GM12865 (cell line): ENCODE data around the gene CLEC17A.
"Not testable (repeated sequence)": the region's sequence is repeated elsewhere in the genome, so short reads cannot be mapped to it uniquely, and the experiment has no call there.

Experiments
- DNase-seq: peaks from one replicate; pipeline ENCODE4 v3.0.0; 2010; ENCODE audit warnings: low read depth
- H3K4me3 ChIP-seq: 2 replicates; pipeline ENCODE4 v1.5.1; 2011; ENCODE audit warnings: mild to moderate bottlenecking, low read depth, low read length, control low read depth
- TF ChIP-seq, protein P1 (sequence below): IDR thresholded peaks from 2 replicates; pipeline ENCODE4 v1.5.1; 2011; ENCODE audit warnings: low read length, control low read depth, low read depth, inconsistent platforms; ENCODE audit not compliant: insufficient read depth; ENCODE audit errors: missing control alignments

CLEC17A gene

DNA sequence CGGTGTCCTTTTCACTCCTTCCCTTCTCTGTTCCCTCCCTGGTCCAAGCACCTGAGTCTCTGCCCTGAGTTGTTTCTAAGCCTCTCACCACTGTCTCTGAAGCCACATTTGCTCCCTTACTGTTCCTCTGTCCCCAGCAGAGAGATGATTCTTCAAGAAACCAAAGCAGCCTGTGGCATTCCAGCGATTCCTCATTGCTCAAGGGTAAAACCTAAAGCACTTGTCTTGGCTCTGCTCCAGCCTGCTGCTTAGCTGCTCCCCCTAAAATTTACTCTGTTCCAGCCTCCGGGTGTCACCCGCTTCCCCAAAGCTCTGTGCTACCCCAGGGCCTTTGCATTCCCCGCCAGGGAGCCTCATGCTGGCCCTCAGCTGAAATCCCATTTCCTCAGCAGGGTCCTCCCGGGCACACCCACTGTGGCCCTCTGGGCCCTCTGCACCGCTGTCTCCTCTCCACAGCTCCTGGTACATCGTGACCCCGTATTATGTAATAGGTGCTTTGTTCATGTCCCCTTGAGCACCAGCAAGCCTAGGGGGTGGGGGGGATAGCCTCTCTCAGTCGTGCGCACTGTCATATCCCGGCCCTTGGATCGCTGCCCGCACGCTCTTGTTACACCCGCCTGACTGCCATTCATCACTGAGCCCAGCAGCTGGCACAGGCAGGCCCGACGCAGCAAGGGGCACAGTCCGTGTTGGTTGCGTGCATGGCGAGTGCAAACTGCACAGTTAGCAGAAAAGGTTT is 37.7 kb upstream of the CLEC17A start:
- TF ChIP-seq, protein P1, sequence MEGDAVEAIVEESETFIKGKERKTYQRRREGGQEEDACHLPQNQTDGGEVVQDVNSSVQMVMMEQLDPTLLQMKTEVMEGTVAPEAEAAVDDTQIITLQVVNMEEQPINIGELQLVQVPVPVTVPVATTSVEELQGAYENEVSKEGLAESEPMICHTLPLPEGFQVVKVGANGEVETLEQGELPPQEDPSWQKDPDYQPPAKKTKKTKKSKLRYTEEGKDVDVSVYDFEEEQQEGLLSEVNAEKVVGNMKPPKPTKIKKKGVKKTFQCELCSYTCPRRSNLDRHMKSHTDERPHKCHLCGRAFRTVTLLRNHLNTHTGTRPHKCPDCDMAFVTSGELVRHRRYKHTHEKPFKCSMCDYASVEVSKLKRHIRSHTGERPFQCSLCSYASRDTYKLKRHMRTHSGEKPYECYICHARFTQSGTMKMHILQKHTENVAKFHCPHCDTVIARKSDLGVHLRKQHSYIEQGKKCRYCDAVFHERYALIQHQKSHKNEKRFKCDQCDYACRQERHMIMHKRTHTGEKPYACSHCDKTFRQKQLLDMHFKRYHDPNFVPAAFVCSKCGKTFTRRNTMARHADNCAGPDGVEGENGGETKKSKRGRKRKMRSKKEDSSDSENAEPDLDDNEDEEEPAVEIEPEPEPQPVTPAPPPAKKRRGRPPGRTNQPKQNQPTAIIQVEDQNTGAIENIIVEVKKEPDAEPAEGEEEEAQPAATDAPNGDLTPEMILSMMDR: no peak
- H3K4me3 ChIP-seq: no peak overlapping the region
- no peak for DNase-seq

DNA sequence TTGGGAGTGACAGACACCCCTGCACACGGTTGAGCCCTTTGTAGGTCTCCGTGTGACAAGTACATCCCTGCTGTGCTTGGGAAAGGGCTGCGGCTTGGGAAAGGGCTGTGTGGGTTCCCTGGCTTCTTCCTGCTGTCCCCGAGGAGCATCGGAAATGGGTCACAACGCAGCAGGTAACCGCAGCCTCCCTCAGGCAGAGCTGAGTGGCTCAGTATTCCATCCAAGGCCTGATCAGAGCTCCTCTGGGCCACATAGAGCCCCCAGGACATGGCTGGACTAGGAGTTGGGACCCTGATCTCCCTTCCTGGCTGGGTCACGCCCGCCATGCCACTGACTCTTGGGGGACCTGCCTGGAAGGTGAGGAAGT is 37.2 kb upstream of the CLEC17A start:
- TF ChIP-seq, protein P1: no peak
- no peak for DNase-seq
- H3K4me3 ChIP-seq: no peak overlapping the region

DNA sequence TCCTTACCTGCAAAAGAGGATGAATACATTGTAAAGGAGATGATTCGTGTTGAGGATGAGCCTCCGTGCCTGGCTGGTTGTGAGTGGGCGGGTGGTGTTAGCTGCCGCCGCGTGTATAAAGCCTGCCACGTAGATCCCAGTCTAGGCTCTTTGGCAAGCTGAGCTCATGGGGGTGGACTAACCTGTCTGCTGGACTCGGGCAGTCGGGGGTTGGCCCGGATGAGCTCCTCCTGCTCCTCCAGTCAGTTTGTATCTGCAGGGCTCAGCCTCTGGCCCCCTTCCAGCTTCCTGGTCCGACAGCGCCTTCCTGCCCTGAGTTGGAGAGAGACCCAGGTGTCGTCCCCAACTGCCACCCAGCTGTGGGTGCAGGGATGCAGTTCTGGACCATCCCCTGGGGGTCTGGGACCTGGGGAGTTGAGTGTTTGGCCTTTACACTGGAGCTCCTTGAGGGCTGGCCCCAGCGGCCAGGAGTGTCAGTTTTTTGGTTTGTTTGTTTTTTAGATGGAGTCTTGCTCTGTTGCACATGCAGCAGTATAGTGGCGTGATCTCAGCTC is 32.6 kb upstream of the CLEC17A start:
- no peak for DNase-seq
- no peak overlapping the region for H3K4me3 ChIP-seq
- TF ChIP-seq, protein P1: no peak

DNA sequence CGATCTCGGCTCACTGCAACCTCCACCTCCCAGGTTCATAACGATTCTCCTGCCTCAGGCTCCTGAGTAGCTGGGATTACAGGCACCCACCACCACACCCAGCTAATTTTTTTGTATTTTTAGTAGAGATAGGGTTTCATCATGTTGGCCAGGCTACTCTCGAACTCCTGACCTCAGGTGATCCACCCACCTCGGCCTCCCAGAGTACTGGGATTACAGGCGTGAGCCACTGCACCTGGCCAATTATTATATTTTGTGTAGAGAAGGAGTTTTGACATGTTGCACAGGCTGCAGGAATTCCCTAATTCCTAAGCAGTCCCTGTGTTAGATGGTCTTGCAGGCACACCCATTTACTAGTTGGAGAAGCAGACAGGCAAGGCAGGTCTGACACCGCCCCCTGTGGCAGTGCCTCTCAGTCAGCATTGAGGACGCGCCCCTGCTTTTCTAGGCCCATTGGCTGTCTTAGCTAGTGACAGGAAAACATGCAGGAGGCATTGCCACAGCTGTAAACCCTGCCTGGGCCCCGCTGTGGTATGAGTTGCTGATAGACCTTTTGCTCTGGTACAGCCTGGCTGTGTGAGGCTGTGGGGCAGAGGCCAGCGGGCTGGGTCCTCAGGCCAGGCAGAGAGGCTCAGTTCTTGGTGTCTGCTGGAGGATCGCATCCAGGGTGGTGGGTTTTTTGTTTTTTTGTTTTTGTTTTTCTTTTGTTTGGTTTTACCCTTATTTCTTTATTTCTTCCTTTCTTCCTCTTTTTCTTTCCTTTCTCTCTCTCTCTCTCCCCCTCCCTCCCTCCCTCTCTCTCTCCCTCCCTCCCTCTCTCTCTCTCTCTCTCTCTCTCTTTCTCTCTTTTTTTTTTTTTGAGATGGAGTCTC is 31.5 kb upstream of the CLEC17A start:
- TF ChIP-seq, protein P1: peak; percentile 34
- peak; percentile 63 for DNase-seq
- not testable (repeated sequence) for H3K4me3 ChIP-seq

DNA sequence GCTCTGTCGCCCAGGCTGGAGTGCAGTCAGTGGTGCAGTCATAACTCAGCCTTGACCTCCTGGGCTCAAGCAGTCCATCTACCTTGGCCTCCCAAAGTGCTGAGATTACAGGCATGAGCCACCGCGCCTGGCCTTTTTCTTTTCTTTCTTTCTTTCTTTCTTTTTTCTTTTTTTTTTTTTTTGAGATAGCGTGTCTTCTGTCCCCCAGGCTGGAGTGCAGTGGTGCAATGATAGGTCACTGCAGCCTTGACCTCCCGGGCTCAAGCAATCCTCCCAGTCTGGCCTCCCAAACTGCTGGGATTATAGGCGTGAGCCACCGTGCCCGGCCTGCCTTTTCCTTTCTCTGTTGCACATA is 30.9 kb upstream of the CLEC17A start:
- not testable (repeated sequence) for DNase-seq, H3K4me3 ChIP-seq

DNA sequence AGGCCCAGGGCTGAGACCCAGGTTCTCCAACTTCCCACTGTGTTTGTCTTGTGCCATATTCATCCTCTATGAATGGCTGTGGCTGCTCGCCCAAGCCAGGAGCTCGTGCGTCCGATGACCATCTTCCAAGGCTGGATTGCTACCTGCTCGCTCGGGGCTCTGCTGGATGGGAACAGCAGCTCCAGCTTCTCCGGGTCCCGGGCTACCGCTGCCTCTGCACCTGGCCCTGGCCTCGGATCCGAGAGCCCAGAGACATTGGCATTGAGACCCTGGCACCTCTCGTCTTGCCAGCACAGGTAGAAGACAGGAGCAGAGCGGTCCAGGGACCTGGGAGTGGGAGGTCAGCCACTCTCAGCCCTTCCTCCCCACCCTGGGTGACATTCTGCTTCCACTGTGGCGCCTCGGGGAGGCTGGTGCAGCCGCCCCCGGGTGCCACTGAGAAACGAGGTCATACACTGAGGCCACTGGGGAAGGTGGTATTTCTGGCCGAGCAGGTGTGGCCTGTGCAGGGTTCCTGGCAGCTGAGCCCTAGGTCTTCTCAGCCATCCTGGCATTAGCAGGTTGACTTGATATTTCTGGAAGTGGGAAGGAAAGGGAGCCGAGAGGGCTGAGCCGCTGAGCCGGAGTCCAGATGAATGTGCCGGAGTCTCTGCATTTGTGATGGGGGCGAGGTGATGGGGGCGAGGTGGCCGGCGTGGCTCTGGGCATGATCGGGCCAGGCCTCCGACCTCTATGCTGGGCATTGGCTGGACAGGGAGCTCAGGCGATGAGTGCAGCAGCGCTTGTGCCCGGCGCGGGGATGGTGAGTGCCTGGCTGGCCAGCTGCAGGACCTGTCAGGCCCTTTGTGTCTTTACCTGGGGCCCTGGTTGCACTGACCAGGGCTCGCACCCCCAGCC is 29.6 kb upstream of the CLEC17A start:
- TF ChIP-seq, protein P1: no peak
- no peak for DNase-seq
- H3K4me3 ChIP-seq: no peak overlapping the region

DNA sequence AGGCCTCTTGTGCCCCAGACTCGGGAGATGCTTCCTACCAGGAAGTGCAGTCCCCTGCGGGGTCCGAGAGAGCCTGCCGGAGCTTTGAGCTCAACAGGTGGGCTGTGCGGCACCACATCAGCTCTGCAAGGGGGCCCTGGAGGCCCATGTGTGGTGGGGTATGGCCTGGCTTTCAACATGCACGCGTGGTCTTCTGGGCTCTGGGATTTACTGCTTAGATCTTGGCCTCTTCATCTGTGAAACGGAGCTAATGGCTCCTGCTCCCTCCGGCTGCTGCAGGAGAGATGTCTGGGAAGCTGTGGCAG is 29.0 kb upstream of the CLEC17A start:
- DNase-seq: no peak
- no peak overlapping the region for H3K4me3 ChIP-seq
- TF ChIP-seq, protein P1: no peak
